Activated naive CD8-positive, alpha-beta T cell treated with anti-CD3 and anti-CD28 coated beads for 36 hours (primary cell): Measurements from ENCODE around the gene HNRNPA3. TPM values are rescaled to one million over a fixed set of nuclear protein-coding genes. Genes with fewer than 3 reads are reported as not detected.
A peak's percentile ranks its signal among the peaks of the same experiment; 100 is the strongest.
"Not testable (repeated sequence)": the region's sequence is repeated elsewhere in the genome, so short reads cannot be mapped to it uniquely, and the experiment has no call there.

Experiments
- DNase-seq: peaks from one replicate; pipeline ENCODE4 v3.0.0; 2021
- H3K27ac Mint-ChIP-seq: one replicate; pipeline ENCODE4 v1.8.0; 2022; ENCODE audit warnings: mild to moderate bottlenecking, moderate library complexity, mixed read lengths
- H3K27me3 Mint-ChIP-seq: one replicate; pipeline ENCODE4 v1.8.0; 2022; ENCODE audit warnings: mild to moderate bottlenecking, mixed read lengths
- H3K36me3 Mint-ChIP-seq: one replicate; pipeline ENCODE4 v1.8.0; 2021; ENCODE audit warnings: mild to moderate bottlenecking, mixed read lengths
- H3K4me1 Mint-ChIP-seq: one replicate; pipeline ENCODE4 v1.8.0; 2021; ENCODE audit warnings: mixed read lengths
- H3K4me3 Mint-ChIP-seq: one replicate; pipeline ENCODE4 v1.8.0; 2022; ENCODE audit warnings: mild to moderate bottlenecking, moderate library complexity, mixed read lengths
- H3K9me3 Mint-ChIP-seq: one replicate; pipeline ENCODE4 v1.8.0; 2022; ENCODE audit warnings: mixed read lengths
- total RNA-seq, 2 experiments: library from RNA; stranded (reverse); gene quantifications; one replicate each; pipeline ENCODE4 v1.2.3, GENCODE V29; 2021

HNRNPA3 gene
- total RNA-seq, 2 experiments from 2014 or later, result 253 to 254 TPM

DNA sequence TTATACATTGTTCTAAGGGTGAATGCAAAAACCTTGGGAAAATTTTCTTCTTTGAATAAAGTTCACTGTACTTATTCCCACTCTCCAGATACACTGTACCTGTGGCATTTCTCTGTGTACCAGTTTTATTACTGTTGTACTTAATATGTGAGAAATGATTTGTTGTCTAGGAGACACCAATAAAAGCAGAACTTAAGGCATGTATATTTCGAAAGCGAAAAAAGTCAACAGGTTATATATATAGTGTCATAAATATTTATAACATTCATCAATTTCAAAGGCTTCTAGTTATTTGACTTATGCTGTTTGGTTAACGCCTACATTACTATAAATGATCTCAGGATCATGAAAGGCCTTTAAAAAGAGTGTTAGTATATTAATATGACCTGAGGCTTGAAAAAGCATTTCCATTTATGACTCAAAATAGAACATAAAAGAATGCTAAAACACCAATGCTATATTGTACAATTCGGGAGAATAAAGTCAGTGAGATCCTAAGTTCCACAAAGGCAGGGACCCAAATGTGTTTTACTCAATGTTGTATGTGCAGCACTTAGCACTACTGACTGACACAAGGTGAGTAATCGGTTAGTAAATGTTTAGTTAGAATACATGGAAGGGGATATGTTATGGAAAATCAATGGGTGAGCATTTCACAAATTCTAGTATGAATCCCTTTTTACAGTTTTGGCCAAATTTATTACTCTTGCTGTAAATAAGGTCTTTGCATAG is 32.2 kb upstream of the HNRNPA3 start:
- H3K4me3 Mint-ChIP-seq, result no peak overlapping the region
- H3K36me3 Mint-ChIP-seq, result no peaks in the 10 kb centered on the region
- H3K27ac Mint-ChIP-seq, result no peak overlapping the region
- H3K27me3 Mint-ChIP-seq, result no peaks in the 10 kb centered on the region
- no peak for DNase-seq
- no peaks in the 10 kb centered on the region for H3K9me3 Mint-ChIP-seq
- H3K4me1 Mint-ChIP-seq, result no peaks in the 10 kb centered on the region

DNA sequence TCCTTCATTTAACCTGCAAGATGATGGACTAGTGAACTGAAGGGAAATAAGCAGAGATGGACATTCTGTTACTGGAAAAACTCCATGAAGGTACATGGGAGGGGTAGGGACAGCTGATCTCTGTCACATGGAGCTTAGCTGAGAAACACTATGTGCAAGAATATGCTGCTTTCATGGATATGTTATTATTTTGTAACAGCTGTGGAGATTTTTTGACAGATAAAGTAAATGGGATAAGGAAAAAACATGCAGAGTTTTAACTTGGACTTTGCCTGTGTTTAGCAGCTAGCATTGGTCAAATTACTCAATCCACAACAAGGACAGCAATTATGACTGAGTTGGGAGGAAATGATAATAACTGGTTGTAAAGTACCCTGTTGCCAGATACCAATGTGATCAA is 28.7 kb upstream of the HNRNPA3 start:
- Mint-ChIP-seq H3K27ac (no peak overlapping the region), H3K36me3 (no peaks in the 10 kb centered on the region), H3K4me1 (no peaks in the 10 kb centered on the region), H3K4me3 (no peak overlapping the region), H3K9me3 (no peaks in the 10 kb centered on the region), H3K27me3 (no peaks in the 10 kb centered on the region)
- DNase-seq, result no peak

DNA sequence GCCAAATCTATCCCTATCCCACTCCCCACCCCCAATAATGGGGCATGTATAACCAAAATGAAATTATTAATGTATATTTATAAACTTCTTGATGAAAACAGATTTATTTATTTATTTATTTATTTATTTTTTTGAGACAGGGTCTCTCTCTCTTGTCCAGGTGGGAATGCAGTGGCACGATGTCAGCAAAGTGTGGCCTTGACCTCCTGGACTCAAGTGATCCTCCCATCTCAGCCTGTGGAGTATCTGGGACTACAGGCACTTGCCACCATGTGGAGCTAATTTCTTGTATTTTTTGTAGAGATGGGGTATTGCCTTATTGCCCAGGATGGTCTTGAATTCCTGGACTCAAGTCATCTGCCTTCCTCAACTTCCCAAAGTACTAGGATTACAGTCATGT is 28.0 kb upstream of the HNRNPA3 start:
- Mint-ChIP-seq H3K9me3 (no peaks in the 10 kb centered on the region), H3K27ac (no peak overlapping the region), H3K4me3 (no peak overlapping the region), H3K36me3 (no peaks in the 10 kb centered on the region), H3K27me3 (no peaks in the 10 kb centered on the region), H3K4me1 (no peaks in the 10 kb centered on the region)
- no peak for DNase-seq

DNA sequence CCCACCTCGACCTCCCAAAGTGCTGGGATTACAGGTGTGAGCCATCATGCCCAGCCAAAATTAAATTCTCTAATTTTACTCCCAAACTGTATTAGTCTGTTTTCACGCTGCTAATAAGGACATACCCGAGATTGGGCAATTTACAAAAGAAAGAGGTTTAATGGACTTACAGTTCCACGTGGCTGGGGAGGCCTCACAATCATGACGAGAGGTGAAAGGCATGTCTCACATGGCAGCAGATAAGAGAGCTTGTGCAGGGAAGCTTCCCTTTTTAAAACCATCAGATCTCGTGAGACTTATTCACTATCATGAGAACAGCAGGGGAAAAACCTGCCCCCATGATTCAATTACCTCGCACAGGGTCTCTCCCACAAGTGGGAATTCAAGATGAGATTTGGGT is 26.6 kb upstream of the HNRNPA3 start:
- not testable (repeated sequence) for H3K4me3 Mint-ChIP-seq, H3K27me3 Mint-ChIP-seq, DNase-seq, H3K36me3 Mint-ChIP-seq, H3K27ac Mint-ChIP-seq, H3K9me3 Mint-ChIP-seq, H3K4me1 Mint-ChIP-seq

DNA sequence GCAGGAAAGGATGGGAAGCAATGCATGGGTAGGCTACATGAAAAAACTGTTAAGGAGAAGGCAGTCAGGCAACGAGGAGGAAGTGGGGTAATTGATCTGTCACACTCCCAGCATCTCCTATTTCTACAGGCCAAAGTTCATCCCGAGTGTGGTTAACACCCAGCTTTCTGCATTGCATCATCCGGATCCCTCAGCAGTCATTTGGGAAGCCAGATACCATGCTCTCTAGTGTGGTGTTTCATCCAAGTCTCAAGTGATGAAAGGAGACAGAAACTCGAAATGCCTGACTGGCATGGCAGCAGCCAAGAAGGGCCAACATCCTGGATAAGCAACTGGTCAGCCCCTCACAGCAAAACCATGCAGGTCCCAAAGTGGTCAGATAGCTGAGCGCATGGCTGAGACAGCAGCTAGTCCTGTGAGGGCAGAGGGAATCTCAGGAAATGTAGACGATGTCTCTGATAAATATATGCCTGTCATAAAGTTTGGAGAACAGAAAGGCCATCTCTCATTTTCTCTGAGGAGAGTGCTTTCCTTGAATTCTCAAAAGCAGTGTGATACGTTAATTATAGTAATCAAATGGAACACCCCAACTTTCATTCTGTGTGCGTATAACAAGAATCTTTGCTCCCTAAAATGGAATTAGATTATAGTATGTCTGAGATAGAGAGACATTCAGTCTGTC is 24.8 kb upstream of the HNRNPA3 start:
- H3K4me3 Mint-ChIP-seq, result no peak overlapping the region
- H3K27ac Mint-ChIP-seq, result no peak overlapping the region
- H3K27me3 Mint-ChIP-seq, result no peaks in the 10 kb centered on the region
- no peak for DNase-seq
- no peaks in the 10 kb centered on the region for H3K4me1 Mint-ChIP-seq
- no peaks in the 10 kb centered on the region for H3K9me3 Mint-ChIP-seq
- H3K36me3 Mint-ChIP-seq, result no peaks in the 10 kb centered on the region

DNA sequence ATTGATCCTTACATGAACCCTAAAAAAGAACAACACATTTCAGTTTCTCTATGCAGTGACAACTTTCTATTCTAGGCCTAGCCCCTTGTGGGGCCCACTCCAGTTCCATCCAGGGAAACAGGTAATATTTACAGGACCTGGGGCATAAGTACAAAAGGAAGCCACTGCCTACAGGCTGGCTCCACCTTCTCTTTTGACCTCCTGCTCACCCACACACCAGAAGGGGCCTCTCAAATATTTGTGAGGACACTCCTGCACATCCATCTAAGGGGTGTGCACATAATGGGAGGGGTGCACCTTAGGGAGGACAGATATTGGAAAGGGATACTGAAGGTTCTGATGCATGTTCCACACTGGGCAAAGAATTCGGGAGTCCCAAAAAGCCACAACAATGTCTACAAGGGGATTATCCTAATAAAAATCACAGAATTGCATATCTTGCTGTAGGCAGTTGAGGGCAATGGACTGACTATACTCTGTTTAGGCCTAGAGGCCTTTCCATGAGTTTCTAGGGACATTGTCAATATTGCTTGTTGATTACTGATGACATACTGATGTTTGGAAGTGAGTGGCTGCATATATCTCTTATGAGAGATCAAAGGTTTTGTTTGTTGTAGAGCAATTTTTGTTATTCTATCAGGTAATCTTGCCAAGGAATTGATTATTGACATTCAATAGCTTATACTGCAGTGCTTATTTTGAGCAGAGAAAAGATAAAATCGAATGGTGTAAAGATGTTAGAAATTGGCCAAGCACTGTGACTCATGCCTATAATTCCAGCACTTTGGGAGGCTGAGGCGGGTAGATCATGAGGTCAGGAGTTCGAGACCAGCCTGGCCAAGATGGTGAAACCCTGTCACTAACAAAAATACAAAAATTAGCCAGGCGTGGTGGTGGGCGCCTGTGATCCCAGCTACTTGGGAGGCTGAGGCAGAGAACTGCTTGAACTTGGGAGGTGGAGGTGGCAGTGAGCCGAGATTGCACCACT is 23.8 kb upstream of the HNRNPA3 start:
- Mint-ChIP-seq H3K9me3 (no peaks in the 10 kb centered on the region), H3K27ac (no peak overlapping the region), H3K4me1 (peaks cover 2% of the 10 kb centered on the region), H3K36me3 (no peaks in the 10 kb centered on the region), H3K27me3 (no peaks in the 10 kb centered on the region), H3K4me3 (no peak overlapping the region)
- DNase-seq, result no peak

GRCh38 chr2:177190941-177191340 is 21.7 kb upstream of the HNRNPA3 start:
- Mint-ChIP-seq H3K4me3 (no peak overlapping the region), H3K27me3 (no peaks in the 10 kb centered on the region), H3K4me1 (peaks cover 5% of the 10 kb centered on the region), H3K27ac (no peak overlapping the region), H3K9me3 (no peaks in the 10 kb centered on the region), H3K36me3 (no peaks in the 10 kb centered on the region)
- DNase-seq, result no peak

GRCh38 chr2:177192788-177193187 is 19.8 kb upstream of the HNRNPA3 start:
- H3K27me3 Mint-ChIP-seq, result no peaks in the 10 kb centered on the region
- H3K4me1 Mint-ChIP-seq, result peaks cover 5% of the 10 kb centered on the region
- H3K36me3 Mint-ChIP-seq, result no peaks in the 10 kb centered on the region
- no peak for DNase-seq
- no peak overlapping the region for H3K4me3 Mint-ChIP-seq
- no peaks in the 10 kb centered on the region for H3K9me3 Mint-ChIP-seq
- H3K27ac Mint-ChIP-seq, result no peak overlapping the region

DNA sequence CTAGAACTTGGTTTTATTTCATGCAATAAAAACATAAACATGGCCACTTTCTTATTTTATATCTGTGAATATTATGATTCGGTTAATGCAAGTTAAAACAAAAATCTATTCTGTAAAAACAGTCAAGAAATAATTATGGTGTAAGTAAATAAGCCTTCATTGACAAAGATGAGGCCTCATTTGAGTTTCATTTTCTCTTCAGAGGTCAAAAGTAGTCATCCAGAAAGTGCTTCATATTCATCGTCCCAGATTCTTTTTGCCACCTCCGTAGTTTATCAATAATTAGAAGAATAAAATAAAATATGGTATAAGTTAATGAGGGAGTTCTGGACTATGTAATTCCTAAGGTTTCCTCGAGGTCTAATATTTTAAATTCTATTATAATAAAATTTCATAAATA is 19.4 kb upstream of the HNRNPA3 start:
- Mint-ChIP-seq H3K27ac (no peak overlapping the region), H3K36me3 (no peaks in the 10 kb centered on the region), H3K4me3 (no peak overlapping the region), H3K4me1 (peaks cover 5% of the 10 kb centered on the region), H3K27me3 (no peaks in the 10 kb centered on the region), H3K9me3 (no peaks in the 10 kb centered on the region)
- no peak for DNase-seq

GRCh38 chr2:177195194-177195593 is 17.4 kb upstream of the HNRNPA3 start:
- H3K36me3 Mint-ChIP-seq, result no peaks in the 10 kb centered on the region
- H3K4me3 Mint-ChIP-seq, result no peak overlapping the region
- no peaks in the 10 kb centered on the region for H3K27me3 Mint-ChIP-seq
- peaks cover 5% of the 10 kb centered on the region for H3K4me1 Mint-ChIP-seq
- no peak for DNase-seq
- no peak overlapping the region for H3K27ac Mint-ChIP-seq
- H3K9me3 Mint-ChIP-seq, result no peaks in the 10 kb centered on the region

GRCh38 chr2:177200419-177200818 is 12.2 kb upstream of the HNRNPA3 start:
- H3K27ac Mint-ChIP-seq, H3K36me3 Mint-ChIP-seq: not testable (repeated sequence)

DNA sequence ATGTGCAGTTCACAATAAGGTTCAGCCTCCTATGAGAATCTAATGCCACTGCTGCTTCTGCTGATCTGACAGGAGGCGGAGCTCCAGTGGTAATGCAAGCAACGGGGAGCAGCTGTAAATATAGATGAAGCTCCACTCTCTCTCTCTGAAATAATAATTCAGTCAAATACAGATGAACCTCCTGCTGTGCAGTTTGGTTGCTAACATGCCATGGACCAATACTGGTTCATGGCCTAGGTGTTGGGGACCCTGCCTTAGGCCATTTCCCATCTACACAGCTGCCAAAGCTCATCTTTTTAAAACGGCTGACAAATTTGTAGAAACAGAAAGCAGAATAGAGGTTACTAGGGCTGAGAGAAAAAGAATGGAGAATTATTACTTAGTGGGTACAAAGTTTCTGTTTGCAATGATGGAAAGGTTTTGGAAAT is 10.7 kb upstream of the HNRNPA3 start:
- Mint-ChIP-seq H3K4me1 (peaks cover 9% of the 10 kb centered on the region), H3K9me3 (no peaks in the 10 kb centered on the region), H3K27ac (no peak overlapping the region), H3K36me3 (peaks cover 2% of the 10 kb centered on the region), H3K4me3 (no peak overlapping the region), H3K27me3 (no peaks in the 10 kb centered on the region)
- DNase-seq, result no peak

More at GRCh38 chr2:177200419-177200818, 12.2 kb upstream of the HNRNPA3 start:
- H3K27me3 Mint-ChIP-seq, H3K4me1 Mint-ChIP-seq, DNase-seq, H3K9me3 Mint-ChIP-seq, H3K4me3 Mint-ChIP-seq: not testable (repeated sequence)

DNA sequence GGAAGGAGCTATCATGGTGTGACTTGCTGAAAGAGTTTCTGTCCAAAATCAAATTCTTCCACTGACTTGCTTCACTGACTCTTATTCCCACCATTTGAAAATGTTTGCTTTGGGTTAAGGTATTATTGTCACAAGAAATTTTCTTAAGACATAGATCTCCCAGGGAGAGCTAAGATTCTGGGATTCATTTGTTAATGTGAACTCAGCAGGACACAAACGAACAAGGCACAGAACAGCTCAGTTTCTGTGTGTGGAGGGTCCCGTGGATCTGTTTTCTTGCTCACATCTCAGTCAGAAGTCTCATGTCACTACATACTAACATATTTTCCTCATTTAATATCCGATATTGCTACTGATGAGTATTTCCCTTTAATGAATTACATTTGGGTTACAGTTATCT is 8.2 kb upstream of the HNRNPA3 start:
- peaks cover 20% of the 10 kb centered on the region for H3K4me1 Mint-ChIP-seq
- H3K9me3 Mint-ChIP-seq, result no peaks in the 10 kb centered on the region
- H3K27ac Mint-ChIP-seq, result no peak overlapping the region
- H3K27me3 Mint-ChIP-seq, result no peaks in the 10 kb centered on the region
- peaks cover 12% of the 10 kb centered on the region for H3K36me3 Mint-ChIP-seq
- H3K4me3 Mint-ChIP-seq, result no peak overlapping the region
- DNase-seq, result no peak

DNA sequence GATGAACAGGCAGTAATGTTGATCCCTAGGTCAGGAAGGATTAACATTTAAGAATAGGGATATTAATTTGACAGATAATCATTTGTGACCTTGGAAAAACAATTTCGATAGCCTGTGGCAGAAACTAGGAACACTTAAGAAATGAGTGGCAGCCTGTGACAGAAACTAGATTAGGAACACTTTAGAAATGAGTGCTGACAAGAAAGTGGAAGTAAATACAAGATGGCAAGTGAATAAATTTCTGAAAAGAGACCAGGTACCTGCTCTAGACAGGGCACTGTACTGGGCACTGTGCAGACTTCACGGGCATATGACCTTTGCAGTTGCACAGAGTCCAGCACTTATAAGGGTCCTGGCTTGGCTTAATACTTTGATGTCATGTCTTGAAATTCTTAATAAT is 5.5 kb upstream of the HNRNPA3 start:
- Mint-ChIP-seq H3K4me1 (peaks cover 29% of the 10 kb centered on the region), H3K9me3 (no peaks in the 10 kb centered on the region), H3K27me3 (peaks cover under 1% of the 10 kb centered on the region), H3K27ac (peak overlapping the region; percentile 50), H3K4me3 (no peak overlapping the region), H3K36me3 (peaks cover 19% of the 10 kb centered on the region)
- no peak for DNase-seq

DNA sequence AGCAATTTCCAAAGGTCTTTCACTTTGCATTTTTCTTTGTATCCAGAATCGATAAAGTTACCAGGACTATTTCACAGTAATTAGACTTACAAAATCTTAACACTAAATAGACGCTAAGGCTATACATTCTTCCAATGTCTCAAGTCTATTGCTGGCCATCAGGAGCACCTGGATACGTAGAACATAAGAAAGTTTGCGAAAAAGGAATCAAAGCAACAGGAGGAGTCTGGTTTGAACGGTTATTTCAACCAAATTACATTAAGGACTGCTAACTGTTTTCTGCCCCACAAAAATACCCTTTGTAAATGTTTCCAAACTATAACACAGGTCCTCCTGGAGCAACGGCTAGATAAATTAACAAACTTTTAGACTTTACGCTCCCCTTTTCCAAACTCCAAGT is 1.4 kb upstream of the HNRNPA3 start:
- H3K27me3 Mint-ChIP-seq, result peaks cover 6% of the 10 kb centered on the region
- no peaks in the 10 kb centered on the region for H3K9me3 Mint-ChIP-seq
- H3K4me3 Mint-ChIP-seq, result peak overlapping the region; percentile 96
- peaks cover 40% of the 10 kb centered on the region for H3K4me1 Mint-ChIP-seq
- peaks cover 49% of the 10 kb centered on the region for H3K36me3 Mint-ChIP-seq
- H3K27ac Mint-ChIP-seq, result peak overlapping the region; percentile 100
- no peak for DNase-seq
